Uterus (tissue), 2 donors: Measurements from ENCODE around the gene DAP3.

Experiments
- CTCF ChIP-seq, 4 experiments: fragments of 200-600 bp in 2 of 4; fragments of 450-650 bp in 2 of 4; sonication (generic) in 2 of 4; IDR thresholded peaks; one replicate each; pipeline ENCODE4 v1.5.1; 2016 to 2019; ENCODE audit warnings: antibody characterized with exemption in 4 of 4, mild to moderate bottlenecking in 2 of 4, moderate library complexity in 1 of 4
- POLR2A ChIP-seq, 2 donors: fragments of 450-650 bp; IDR thresholded peaks; one replicate each; pipeline ENCODE4 v1.6.1; 2016; ENCODE audit warnings: antibody characterized with exemption in 2 of 2, mild to moderate bottlenecking in 1 of 2, moderate library complexity in 1 of 2

DNA sequence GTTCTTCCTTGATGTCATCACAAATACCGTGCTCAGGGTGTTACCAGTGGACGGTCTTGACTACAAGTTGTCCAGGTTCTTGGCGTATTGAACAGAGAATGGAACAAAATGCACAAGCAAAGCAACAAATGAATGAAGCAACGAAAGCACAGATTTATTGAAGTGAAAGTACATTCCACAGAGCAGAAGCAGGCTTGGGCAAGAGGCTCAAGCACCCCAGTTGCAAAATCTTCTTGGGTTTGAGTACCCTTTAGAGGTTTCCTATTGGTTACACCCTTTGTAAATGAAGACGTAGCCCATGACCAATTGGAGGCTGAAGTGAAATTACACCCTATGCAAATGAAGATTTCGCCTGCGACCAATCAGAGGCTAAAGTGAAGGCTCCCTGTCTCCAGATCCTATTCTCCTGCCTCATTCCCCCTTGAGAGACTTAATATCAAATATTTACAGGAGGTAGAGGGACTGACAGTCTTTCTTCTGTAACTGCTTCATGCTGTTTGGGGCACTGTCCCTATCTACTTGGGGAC is 38.6 kb upstream of the DAP3 start:
- TF ChIP-seq CTCF (IDR thresholded peaks at IDR 0.05) (no peak), POLR2A (IDR thresholded peaks at IDR 0.05) (no peak)
